CD4-positive, alpha-beta T cell treated with Interleukin-17A for 1 hour (primary cell): Measurements from ENCODE around the gene ACSS1.

Experiments used
- DNase-seq: peaks from one replicate; pipeline ENCODE4 v3.0.0-alpha.2; 2020

The ACSS1 gene

DNA sequence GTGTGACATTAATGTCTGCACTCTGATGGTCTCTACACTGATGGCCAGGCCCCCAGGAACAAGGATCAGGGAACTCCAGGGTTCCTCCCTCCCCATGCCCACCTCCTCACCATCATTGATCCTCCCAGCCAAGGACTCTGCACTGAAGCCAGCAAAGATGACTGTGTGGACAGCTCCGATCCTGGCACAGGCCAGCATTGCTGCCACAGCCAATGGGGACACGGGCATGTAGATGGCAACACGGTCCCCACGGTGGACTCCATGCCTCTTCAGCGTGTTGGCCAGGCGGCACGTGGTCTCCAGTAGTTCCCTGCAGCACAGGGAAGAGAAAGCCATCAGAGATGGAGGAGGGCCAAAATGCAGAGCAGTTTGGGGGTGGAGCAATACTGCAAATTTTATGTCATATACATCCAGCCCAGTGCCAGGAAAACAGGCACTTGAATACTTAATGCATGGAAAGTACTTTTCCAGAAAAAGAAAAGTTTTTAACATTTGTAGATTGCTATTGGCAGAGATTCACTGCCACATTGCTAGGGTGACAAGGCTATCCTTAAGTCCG lies 27.2 kb downstream of the ACSS1 start:
- DNase-seq: no peak

DNA sequence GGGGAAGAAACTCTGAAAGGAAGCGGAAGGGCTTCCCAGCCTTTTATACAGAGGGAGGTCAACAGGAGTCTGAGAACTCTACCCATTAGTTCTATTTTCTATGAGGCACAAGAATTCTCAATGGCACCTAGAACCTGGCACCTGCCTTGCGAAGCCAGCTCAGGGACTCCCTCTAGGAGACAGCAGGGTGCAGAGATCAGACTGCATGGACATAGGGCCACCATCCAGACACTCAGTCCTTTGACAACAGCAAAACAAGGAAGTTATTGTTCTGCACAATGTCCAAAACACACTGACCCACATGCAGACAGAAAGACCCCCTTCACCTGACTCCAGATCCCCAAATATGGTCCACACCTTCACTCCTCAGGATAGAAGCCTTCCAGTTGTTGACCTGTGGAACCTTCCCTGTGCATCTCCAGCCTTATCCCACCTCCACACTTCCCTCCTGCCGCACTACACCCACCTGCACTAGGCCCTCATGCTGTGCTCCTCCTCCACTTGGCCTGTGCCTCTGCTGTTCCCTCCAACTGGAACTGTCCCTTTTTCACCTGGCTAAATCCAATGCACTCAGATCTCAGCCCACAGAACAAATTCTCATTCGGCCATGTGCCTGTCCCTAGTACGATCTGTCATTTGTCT lies 27.8 kb downstream of the ACSS1 start:
- no peak for DNase-seq

DNA sequence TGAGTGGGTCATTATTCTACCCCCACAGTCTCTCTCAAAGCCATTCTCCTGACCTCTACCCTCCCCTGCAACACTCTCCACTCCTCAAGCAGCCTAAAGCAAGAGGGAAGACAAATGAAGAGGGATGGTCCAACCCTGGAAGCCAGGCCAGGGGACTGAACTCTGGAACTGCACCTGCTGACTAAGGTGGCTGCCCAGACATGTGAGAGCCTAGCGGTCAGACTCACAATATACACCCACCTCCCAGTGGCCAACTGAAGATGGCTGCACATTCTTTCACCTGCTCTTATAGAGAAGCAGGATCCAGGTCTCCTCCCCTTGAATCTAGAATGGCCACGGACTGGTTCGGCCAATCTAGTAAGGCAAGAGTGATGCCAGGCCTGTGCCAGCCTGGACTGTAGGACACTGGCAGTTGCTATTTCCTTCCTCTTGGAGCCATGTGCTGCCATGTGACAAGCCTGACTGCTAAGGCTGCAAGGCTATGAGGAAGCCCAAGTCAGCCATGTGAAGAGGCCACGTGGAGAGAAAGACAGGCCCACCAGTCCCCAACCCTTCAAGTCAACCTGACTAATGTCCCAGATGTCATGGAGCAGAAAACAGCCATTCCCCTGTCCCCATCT lies 31.8 kb downstream of the ACSS1 start:
- DNase-seq: no peak

DNA sequence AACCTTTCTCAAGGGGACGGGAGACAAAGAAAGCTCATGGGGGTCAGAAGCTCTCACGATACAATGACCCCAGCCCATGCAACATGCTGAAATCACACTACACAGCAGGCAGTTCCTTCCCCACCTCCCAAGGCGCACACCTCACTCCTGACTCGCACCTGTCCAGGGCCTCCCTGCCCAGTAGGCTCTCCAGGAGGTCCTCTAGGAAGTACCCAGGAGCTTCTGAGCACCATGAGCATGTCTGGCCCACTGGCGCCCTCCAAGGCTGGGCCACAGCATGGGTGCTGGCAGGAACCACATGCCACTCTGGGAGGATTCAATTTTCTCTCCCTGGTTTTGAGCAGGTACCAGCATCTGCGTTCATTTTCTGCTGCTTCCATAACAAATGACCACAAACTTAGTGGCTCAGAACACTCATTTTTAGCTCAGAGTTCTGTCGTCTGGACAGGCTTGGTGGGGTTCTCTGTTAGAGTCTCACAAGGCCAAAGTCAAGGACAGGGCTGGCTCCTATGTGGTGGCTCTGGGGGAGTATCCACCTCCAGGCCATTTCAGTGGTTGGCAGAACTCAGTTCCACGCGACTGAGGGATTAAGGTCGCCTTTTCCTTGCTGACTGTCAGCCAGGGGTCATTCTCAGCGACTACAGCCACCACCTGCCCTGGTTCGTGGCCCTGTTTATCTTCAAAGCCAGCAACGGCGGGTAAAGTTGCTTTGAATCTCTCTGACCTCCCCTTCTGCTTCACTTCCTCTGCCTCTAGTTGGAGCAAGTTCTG lies 32.7 kb downstream of the ACSS1 start:
- DNase-seq: no peak

DNA sequence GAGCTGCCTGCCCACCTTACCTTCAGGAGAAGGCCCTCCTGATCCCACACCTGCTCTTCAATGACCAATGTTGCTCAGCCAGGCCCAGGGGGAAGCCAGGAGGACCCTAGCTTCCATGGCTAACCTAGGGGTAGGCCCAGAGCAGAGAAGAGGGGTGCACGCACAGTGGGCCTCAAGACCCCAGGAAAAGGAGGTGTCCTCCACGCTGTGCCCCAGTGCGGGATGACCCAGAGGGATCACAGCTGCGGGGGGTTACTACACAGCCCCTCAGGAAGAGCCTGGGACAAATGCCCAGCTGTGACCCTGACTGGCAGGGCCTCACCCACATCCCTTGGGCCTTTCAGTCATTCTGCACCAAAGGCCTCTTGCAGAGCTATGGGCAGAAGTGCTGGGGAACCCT lies 33.8 kb downstream of the ACSS1 start:
- DNase-seq: no peak

DNA sequence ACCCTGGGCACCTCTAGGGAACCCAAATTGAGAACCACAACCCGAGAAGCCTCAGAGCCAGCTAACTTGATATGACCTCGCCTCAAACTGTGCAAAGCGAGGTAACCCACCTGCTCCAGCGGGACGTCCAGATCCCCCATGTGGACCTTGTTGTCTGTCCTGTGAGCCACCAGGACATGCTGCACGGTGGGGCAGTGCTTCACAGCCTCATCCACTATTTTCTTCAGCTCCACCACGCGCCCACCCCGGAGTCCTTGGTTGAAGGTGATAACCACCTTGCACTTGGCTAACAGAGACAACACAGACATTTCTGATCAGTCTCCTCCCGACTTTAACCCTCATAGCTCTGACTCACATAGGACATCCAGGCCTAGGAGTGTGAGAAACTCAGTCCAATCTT lies 34.6 kb downstream of the ACSS1 start:
- no peak for DNase-seq

DNA sequence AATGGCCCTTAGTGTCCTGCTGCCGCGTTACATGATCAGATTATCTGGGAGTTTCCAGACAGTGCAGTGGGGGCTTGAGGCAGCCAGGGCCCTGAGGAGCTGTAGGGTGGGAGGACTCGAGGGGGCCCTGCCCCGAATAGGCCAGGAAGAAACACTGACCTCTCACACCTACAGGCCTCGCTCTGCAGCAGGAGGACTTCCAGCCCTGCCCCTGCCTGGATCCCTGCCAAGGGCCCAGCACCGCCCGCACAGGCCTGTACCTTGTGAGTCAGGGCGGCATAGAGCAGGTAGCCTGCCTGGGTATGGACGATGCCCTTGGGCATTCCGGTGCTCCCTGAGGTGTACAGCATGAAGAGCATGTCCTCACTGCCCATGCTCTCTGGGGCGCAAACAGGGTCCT lies 35.3 kb downstream of the ACSS1 start:
- DNase-seq: no peak

DNA sequence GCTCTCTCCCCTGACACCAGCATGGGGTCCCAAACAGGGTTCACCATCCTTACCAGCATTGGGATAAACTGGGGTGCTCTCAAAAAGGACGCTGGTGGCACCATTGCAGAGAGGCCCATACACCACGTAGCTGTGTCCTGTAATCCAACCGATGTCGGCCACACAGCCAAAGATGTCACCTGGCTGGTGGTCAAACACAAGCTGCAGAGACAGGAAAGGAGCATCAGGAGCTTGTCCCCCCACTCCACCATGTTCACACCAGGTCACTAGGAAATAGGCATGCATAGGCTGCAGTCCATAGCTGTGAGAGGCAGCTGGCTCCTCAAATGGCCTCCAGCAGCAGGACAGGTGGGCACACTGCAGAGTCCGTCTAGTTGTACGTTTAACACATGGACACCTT lies 36.6 kb downstream of the ACSS1 start:
- DNase-seq: no peak

DNA sequence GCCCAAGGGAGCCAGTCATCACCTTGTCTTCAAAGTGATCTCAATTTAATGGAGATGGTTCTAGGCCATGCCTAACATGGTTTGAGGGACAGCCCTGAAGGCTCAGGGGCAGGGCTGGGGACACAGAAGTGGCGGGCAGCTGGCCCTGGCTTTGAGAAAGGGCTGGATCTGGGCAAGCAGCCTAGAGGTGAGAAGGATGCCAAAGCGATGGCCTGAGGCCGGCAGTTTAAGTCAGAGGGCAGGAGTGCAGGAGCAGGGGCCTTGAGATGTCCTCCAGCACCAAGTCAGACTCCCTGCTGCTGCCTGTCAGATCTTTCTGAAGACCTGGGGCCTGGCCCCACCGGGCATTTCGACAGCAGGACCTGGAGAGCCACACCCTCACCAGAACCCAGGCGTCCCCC lies 37.0 kb downstream of the ACSS1 start:
- no peak for DNase-seq

DNA sequence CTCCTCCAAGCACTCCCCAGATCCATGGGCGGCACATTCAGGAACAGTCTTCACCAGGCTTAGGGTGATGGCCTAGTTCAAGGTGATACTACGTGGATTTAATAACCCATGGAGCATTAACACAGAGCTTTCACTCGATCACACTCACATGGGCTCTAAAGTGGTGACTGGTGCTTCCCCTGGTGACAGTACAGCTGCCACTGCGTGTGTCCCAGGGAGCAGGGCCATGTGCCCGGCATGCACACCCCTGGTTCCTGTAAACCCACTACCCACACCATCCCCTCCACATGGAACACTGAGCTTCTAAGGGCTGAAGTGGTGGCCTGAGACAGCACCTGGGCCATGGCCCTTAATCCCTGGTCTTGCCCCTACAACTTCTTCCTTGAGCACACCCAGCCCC lies 37.6 kb downstream of the ACSS1 start:
- no peak for DNase-seq

DNA sequence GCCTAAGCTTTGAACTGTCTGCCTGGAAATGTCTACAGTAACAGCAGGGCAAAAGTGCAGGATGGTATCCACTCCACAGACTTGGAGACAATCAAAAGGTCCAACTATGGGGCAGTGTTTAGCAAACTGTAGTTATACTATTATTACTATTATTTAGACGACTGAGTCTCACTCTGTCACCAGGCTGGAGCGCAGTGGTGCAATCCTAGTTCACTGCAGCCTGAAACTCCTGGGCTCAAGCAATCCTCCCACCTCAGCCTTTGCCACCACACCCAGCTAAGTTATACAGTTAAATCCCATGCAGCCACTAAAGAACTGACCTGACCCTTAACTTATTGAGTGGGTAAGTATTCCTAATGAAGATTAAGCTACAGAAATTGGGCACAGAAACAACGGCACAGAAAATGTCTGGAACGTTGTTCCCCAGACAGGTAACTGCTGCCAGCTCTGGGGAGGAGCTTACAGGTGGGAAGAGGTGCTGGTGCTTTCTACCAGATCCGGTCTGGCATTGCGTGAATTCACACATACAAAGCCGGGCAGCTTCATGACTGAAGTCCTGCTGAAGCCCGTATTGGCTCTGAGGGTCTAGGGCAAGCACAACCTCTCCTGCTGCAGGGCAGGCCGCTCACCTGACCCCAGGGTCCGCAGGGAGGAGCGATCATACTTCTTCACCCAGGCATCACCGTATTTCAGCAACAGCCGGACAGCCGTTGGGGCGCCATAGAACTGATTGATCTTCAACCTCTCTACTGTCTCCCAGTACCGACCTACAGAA lies 38.4 kb downstream of the ACSS1 start:
- DNase-seq: no peak

DNA sequence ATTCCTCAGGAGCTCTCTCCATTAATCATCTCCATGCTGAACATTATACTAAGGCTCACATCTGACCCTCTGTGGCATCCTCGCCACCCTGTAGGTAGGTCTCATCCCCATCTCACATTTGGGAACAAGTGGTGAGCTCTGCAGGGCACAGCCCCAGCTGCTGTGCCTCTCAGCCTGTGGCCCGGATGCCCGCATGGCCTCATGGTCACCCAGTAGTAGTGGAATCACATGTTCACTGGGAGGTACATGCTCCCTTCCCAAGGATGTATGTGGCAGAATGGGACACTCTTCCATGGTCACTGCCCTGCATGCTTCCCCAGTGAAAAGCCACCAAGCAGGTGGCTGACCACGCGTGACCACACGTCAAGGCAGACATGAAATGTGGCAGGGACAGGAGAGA lies 39.1 kb downstream of the ACSS1 start:
- DNase-seq: no peak

DNA sequence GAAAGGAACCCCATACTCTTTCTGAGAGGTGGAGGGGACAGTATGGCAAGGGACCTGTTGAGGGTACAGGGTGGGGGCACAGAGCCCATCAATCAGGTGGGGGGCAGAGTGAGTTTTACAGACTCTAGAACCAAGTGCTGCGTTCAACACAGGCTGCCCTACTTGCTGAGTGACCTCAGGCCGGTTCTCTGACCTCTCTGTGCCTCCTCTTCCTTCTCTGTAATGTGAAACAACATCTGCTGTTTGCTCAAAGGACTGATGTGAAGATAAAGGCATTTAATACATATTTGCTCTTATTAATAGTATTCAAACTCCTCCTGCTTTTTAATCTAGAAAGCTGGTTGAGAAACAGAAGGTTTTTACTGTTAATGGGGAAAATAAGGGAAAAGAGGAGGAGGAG lies 39.5 kb downstream of the ACSS1 start:
- no peak for DNase-seq

DNA sequence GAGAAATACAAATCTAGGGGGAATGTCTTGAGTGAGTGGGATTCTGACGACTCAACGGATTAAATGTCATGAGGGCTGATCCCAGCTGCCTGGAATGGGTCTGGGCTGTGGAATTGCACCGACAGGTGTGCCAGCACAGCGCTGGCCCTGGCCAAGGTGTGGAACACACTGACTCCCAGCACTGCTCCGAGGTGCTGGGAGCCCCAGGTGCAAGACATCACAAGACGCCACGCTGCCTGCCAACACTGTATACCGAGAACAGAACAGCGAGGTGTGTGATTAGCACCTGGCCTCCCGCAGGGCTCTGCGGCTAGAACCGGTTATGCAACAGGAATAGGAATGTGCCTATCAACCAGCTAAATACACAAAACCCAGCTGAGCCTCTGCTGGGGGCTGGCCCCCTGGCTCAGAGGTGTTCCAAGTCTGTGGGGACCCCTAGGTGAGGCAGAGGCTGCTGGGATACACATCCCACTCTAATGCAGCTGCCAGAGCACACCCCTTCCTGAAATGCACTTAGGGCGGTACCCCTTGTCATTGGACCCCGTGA lies 40.6 kb downstream of the ACSS1 start:
- DNase-seq: no peak

DNA sequence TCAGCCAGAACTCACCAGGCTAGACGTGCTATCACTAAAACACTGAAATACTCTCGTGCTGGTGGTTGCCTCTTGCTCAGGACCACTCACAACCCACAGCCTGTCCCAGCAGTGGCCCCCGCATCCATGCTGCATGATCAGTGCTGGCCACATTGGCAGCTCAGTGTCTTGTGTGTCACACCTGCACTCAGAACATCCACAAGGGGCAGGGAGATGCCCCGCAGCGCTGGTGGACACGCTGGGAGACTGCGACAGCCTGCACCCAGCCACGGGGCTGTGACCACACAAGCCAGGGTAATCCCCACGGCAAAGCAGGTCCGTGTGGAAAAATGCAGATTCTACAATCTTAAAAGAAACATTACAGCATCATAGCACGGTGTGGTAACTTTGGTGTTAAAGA lies 41.5 kb downstream of the ACSS1 start:
- DNase-seq: no peak

DNA sequence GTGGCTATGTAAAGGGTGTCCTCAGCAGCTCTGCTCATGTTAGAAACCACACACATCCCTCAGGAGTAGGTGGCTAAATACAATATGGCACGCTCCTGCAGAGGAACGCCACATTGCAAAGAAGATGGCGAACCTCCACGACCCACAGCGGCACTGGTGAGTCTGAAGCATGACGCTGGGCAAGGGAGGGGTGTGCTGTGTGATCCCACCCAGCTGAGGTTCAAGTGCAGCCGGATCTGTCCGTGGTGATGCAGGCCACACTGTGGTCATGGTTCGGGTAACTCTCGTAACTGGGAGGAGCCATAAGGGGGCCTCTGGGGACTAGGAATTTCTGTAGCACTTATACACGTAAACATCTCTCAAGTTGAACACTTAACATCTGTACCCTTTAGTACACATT lies 42.0 kb downstream of the ACSS1 start:
- DNase-seq: no peak

DNA sequence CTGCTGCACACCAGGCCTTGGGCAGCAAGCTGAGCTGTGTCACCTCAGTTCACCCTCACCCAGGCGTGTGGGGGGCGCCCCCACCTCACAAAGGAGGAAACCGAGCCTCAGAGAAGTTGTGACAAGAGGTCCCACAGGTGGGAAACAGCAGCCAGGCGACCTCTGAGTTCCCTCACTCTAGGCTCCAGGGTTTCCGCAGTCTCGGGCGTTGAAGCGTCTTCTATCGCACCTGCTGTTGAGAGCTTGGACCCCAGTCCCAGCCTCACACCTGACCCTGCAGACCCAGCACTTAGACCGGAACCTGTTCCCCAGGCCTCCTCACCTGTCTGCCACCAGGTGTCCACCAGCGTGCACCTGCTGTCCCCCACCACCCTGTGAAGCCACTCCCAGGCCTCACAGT lies 43.1 kb downstream of the ACSS1 start:
- DNase-seq: no peak

DNA sequence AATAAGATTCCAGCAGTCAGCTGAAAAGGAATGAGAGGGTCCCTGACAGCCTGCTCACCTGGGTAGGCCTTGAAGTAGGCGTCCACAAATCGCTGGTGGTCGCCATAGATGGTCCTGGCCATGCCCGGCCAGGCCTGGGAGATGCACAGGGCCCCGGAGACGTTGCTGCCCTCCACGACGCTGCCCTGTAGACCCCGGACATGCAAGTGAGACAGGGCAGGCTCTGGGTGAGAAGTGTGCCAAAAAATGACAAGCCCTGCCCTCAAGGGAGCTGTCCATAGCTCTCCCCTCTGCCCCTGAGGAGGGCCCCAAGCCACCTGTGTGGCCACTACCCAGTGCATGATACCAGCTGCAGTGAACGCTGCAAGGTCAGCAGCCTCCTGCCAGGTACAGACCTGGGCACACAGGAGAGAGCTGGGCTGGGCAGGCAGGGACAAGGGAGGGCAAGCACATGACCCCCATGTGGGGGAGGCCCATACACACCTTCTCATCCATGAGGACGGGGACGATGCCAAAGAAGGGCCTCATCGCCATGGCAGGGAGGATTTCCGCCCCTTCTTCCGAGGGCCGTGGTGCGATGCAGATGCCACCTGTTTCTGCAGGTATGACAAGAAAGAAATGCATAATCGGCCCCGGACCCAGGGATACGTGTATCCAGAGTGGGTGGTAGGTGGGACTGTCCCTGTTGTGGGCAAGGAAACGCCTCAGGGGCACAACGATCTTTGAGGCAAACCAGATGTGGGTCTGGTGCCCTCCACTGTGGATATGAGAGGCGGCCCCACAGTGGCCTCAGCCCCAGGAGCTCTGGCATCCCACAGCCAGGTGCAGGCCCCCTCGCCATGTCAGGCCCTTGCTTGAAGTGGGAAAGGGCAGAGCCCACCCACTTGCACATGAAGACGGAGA lies 44.2 kb downstream of the ACSS1 start:
- DNase-seq: no peak

DNA sequence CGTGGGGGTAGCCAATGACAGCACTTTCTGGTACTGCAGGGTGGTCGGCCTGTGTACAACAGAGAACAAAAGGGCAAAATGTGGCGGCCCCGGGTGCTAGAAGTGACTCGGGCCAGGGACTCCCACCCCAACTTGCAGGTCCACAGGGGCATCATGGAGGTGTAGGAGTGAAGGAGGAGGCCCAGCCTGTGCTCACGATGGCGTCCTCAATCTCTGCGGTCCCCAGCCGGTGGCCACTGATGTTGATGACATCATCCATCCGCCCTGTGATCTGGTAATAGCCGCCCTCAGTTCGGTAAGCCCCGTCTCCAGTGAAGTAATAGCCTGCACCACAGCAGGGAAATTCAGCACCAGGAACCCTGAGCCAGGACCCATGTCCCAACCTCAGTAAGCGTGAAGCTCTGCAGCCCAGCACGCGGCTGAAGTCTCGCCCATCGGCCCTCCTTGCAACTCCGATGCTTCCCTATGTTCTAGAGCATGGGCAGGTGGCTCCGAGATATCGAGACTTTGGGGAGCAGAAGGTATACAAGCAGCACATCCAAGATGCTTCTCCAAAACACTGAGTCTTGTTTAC lies 45.2 kb downstream of the ACSS1 start:
- DNase-seq: no peak

DNA sequence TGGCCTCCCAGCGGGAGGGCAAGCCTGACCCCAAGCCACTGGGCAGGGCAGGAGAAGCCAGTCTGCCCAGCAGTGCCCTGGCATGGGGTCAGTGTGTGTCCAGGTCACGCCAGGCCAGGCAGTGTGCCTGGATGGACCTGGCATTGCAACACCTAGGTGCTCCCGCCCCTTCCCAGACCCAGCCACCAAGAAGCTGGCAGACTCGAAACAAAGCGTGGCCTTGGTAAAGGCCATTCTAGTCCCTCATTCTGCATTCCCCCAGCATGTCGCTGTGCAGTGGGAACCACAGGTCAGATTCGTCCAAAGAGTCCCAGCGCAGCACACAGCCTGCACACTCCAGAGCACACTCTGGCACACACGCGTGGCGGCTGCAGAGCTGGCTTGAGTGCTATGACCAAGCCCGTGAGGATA lies 46.1 kb downstream of the ACSS1 start:
- no peak for DNase-seq

DNA sequence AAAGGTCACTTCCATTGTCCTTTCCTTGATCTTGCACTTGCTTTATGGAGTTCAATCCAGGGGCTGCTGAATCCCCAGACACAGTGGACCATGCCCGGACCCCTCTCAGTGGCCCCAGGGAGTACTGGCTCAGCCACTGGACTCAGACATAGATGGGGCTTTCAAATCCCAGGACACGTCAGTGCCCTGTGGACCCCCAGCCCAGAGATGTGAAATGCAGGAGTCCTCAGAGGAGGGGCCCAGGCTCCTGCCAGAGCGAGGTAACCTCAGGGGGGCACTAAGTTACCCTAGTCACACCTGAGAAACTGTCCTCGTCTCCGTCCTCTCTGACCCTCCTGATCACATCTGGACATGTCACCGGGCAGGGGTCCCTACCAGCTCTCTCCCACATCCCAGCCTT lies 46.7 kb downstream of the ACSS1 start:
- no peak for DNase-seq
